Measurements from ENCODE around the gene LCAT. TPM values are rescaled to one million over a fixed set of nuclear protein-coding genes. Genes with fewer than 3 reads are reported as not detected.

LCAT gene
- total and polyA plus RNA-seq, 11 donors, result 9.7 to 31.7 (median 18.2) TPM

GRCh38 chr16:67949645-67950044 lies 5.7 kb upstream of the LCAT start:
- intact Hi-C loops (cut with DNase I), result no loop called here
- 87 to 100% (median 90%) methylated on average over 1 to 11 of the region's 11 CpGs for WGBS, 4 donors

GRCh38 chr16:67948015-67948414 lies 4.1 kb upstream of the LCAT start:
- no peak for DNase-seq
- no peak overlapping the region for H3K4me3 ChIP-seq
- no peak for ATAC-seq
- no peaks in the 10 kb centered on the region for H3K9me3 ChIP-seq
- intact Hi-C loops (cut with DNase I), result no loop called here
- H3K27ac ChIP-seq, result peak overlapping the region in 2 of 12 donors; percentile 8 to 16
- H3K27me3 ChIP-seq, result no peaks in the 10 kb centered on the region
- TF ChIP-seq POLR2A (IDR thresholded peaks at IDR 0.05) (no peak), CTCF (IDR thresholded peaks at IDR 0.05) (no peak)
- 89 to 95% (median 94%) methylated on average over 12 to 15 of the region's 15 CpGs for WGBS, 4 donors
- H3K36me3 ChIP-seq, result peaks cover 15 to 100% (median 98%) of the 10 kb centered on the region in 9 donors
- peaks cover 4 to 64% (median 41%) of the 10 kb centered on the region in 12 donors for H3K4me1 ChIP-seq

More at GRCh38 chr16:67949645-67950044, 5.7 kb upstream of the LCAT start:
- DNase-seq (peak in 1 of 5 donors; percentile 7), ATAC-seq (no peak)
- H3K4me3 ChIP-seq, result no peak overlapping the region
- H3K36me3 ChIP-seq, result peaks cover 15 to 100% (median 100%) of the 10 kb centered on the region in 9 donors
- TF ChIP-seq POLR2A (IDR thresholded peaks at IDR 0.05) (no peak), CTCF (IDR thresholded peaks at IDR 0.05) (no peak)
- no peaks in the 10 kb centered on the region for H3K27me3 ChIP-seq
- no peak overlapping the region for H3K27ac ChIP-seq
- H3K9me3 ChIP-seq, result no peaks in the 10 kb centered on the region
- peaks cover 2 to 57% (median 27%) of the 10 kb centered on the region in 12 donors for H3K4me1 ChIP-seq

GRCh38 chr16:67946966-67947558 lies 3.1 kb upstream of the LCAT start:
- 92 to 93% (median 93%) methylated on average over 17 to 28 of the region's 28 CpGs for WGBS, 4 donors
- no peaks in the 10 kb centered on the region for H3K27me3 ChIP-seq
- DNase-seq (no peak), ATAC-seq (no peak)
- peak overlapping the region in 4 of 12 donors; percentile 18 to 64 (median 34) for H3K27ac ChIP-seq
- no peak overlapping the region for H3K4me3 ChIP-seq
- no peak for TF ChIP-seq POLR2A (IDR thresholded peaks at IDR 0.05)
- no peak for TF ChIP-seq CTCF (IDR thresholded peaks at IDR 0.05)
- intact Hi-C loops (cut with DNase I), result no loop called here
- peaks cover 4 to 70% (median 42%) of the 10 kb centered on the region in 12 donors for H3K4me1 ChIP-seq
- H3K9me3 ChIP-seq, result no peaks in the 10 kb centered on the region
- peaks cover 15 to 100% (median 98%) of the 10 kb centered on the region in 9 donors for H3K36me3 ChIP-seq

- intact Hi-C loops (cut with DNase I), result no loop called here
- Histone ChIP-seq H3K27me3 (no peaks in the 10 kb centered on the region), H3K36me3 (peaks cover 15 to 99% (median 97%) of the 10 kb centered on the region in 9 donors), H3K4me3 (no peak overlapping the region), H3K9me3 (no peaks in the 10 kb centered on the region), H3K27ac (peak overlapping the region in 7 of 12 donors; percentile 4 to 89 (median 68)), H3K4me1 (peaks cover 4 to 64% (median 34%) of the 10 kb centered on the region in 12 donors)
- WGBS, 4 donors, result 94 to 96% (median 95%) methylated on average over 20 of the region's 20 CpGs
- ATAC-seq (no peak), DNase-seq (no peak)
- TF ChIP-seq CTCF (IDR thresholded peaks at IDR 0.05), result no peak
Measured at GRCh38 chr16:67946128-67946569, 2.2 kb upstream of the LCAT start.
